Endothelial cell of umbilical vein (primary cell): ENCODE results near the gene UVRAG. TPM values are rescaled to one million over a fixed set of nuclear protein-coding genes. Genes with fewer than 3 reads are reported as not detected.

ENCODE experiments used
- BruUV-seq: library from RNA; stranded (reverse); fragments of 400-500 nt; replicated peaks from 2 replicates; lab custom pipeline; 2021; lab: Mats Ljungman, UMichigan
- CTCF ChIA-PET: fragments of 300-600, 350-600 bp; sonication (Branson Sonifier 250); formaldehyde crosslinking; loops from one replicate; lab custom pipeline; 2021; ENCODE audit warnings: antibody characterized with exemption, inconsistent platforms; lab: Charles Lee
- POLR2A ChIA-PET: fragments of 300-600, 350-600 bp; sonication (Branson Sonifier 250); formaldehyde crosslinking; loops from one replicate; lab custom pipeline; 2021; ENCODE audit warnings: antibody characterized with exemption, inconsistent platforms; lab: Charles Lee
- DNase-seq: peaks from one replicate; pipeline ENCODE4 v3.0.0-alpha.2; 2011; ENCODE audit warnings: low read depth, low spot score
- FAIRE-seq: peaks from 2 replicates; lab custom pipeline; 2011; peaks lifted over from hg19 to GRCh38; lab: Jason Lieb, UNC
- H2AFZ ChIP-seq: 2 replicates; pipeline ENCODE4 v1.6.0; 2012; ENCODE audit warnings: low read depth, low read length, control low read depth, inconsistent platforms
- H3K27ac ChIP-seq: 2 replicates; pipeline ENCODE4 v1.5.1; 2011; ENCODE audit warnings: low read depth, mild to moderate bottlenecking, control low read depth, low read length, moderate library complexity; ENCODE audit not compliant: insufficient read depth
- H3K27me3 ChIP-seq, 2 experiments: 2 replicates each; pipeline versions ENCODE4 v1.6.0 to v1.6.1; 2011; ENCODE audit warnings: low read length in 2 of 2, mixed read lengths in 1 of 2; ENCODE audit not compliant: control insufficient read depth in 2 of 2, insufficient read depth in 2 of 2
- H3K36me3 ChIP-seq, 2 experiments: 2 replicates in 1 of 2; 3 replicates in 1 of 2; pipeline ENCODE4 v1.5.1; 2011; ENCODE audit warnings: low read length in 2 of 2, mild to moderate bottlenecking in 1 of 2, moderate library complexity in 1 of 2; ENCODE audit not compliant: control insufficient read depth in 2 of 2, insufficient read depth in 2 of 2; ENCODE audit errors: extremely low read depth in 1 of 2
- H3K4me1 ChIP-seq: 3 replicates; pipeline ENCODE4 v1.5.1; 2011; ENCODE audit warnings: mild to moderate bottlenecking, low read length; ENCODE audit not compliant: control insufficient read depth, insufficient read depth; ENCODE audit errors: extremely low read depth
- H3K4me2 ChIP-seq: 2 replicates; pipeline ENCODE4 v1.6.1; 2011; ENCODE audit warnings: low read length, control low read depth, mixed read lengths; ENCODE audit not compliant: insufficient read depth
- H3K4me3 ChIP-seq, 3 experiments: fragments of 200-600 bp in 1 of 3; sonication (generic), shearing (Covaris generic) in 1 of 3; replicated peaks in 1 of 3; 2 replicates each; pipeline ENCODE4 v1.5.1; 2011 to 2016; ENCODE audit warnings: control low read depth in 3 of 3, low read length in 3 of 3, mild to moderate bottlenecking in 2 of 3, inconsistent platforms in 1 of 3, low read depth in 1 of 3, moderate library complexity in 1 of 3; ENCODE audit not compliant: insufficient read depth in 1 of 3
- H3K79me2 ChIP-seq: 2 replicates; pipeline ENCODE4 v1.6.0; 2012; ENCODE audit warnings: low read length, inconsistent platforms; ENCODE audit not compliant: control insufficient read depth, insufficient read depth
- H3K9ac ChIP-seq: replicated peaks from 2 replicates; pipeline ENCODE3; 2011; ENCODE audit warnings: low read length, control low read depth; ENCODE audit not compliant: insufficient read depth; ENCODE audit errors: extremely low read depth
- H3K9me1 ChIP-seq: replicated peaks from 3 replicates; pipeline ENCODE4 v1.6.0; 2011; ENCODE audit warnings: mild to moderate bottlenecking, low read length; ENCODE audit not compliant: control insufficient read depth, insufficient read depth; ENCODE audit errors: extremely low read depth
- H3K9me3 ChIP-seq: replicated peaks from 2 replicates; pipeline ENCODE4 v1.5.1; 2012; ENCODE audit warnings: low read length, inconsistent platforms; ENCODE audit not compliant: control insufficient read depth, insufficient read depth
- H4K20me1 ChIP-seq: replicated peaks from 2 replicates; pipeline ENCODE3; 2011; ENCODE audit warnings: mild to moderate bottlenecking, low read length; ENCODE audit not compliant: control insufficient read depth, insufficient read depth; ENCODE audit errors: extremely low read depth
- CTCF ChIP-seq, 2 donors: IDR thresholded peaks; 1 replicate in 1 of 2; 2 replicates in 1 of 2; pipeline ENCODE4 v1.5.1; 2011; ENCODE audit warnings: low read length in 2 of 2, mild to moderate bottlenecking in 2 of 2, moderate library complexity in 2 of 2, control low read depth in 1 of 2, inconsistent platforms in 1 of 2, low read depth in 1 of 2; ENCODE audit not compliant: insufficient read depth in 1 of 2; ENCODE audit errors: extremely low read depth in 1 of 2
- EZH2 ChIP-seq: IDR thresholded peaks from 2 replicates; pipeline ENCODE4 v1.6.1; 2012; ENCODE audit warnings: borderline replicate concordance, low read depth, mild to moderate bottlenecking, moderate library complexity, low read length, inconsistent platforms; ENCODE audit not compliant: severe bottlenecking
- FOS ChIP-seq: IDR thresholded peaks from 2 replicates; pipeline ENCODE4 v1.6.1; 2011; ENCODE audit warnings: mild to moderate bottlenecking, low read length, moderate library complexity, borderline replicate concordance; ENCODE audit not compliant: insufficient read depth
- GATA2 ChIP-seq: IDR thresholded peaks from 2 replicates; pipeline ENCODE4 v1.7.0; 2011; ENCODE audit warnings: low read depth, mild to moderate bottlenecking, moderate library complexity, mixed read lengths, low read length; ENCODE audit not compliant: insufficient read length, insufficient read depth
- JUN ChIP-seq: IDR thresholded peaks from 2 replicates; pipeline ENCODE4 v1.6.1; 2011; ENCODE audit warnings: borderline replicate concordance, low read depth; ENCODE audit not compliant: insufficient read length, insufficient read depth
- MAX ChIP-seq: IDR thresholded peaks from 2 replicates; pipeline ENCODE4 v1.6.1; 2011; ENCODE audit not compliant: insufficient read depth, insufficient read length
- MYC ChIP-seq: IDR thresholded peaks from one replicate; pipeline ENCODE4 v1.6.1; 2011; ENCODE audit warnings: mild to moderate bottlenecking, low read depth, low read length
- POLR2A ChIP-seq: IDR thresholded peaks from 2 replicates; pipeline ENCODE4 v1.6.1; 2012; ENCODE audit warnings: low read depth, mild to moderate bottlenecking, control low read depth, low read length
- POLR2AphosphoS5 ChIP-seq: IDR thresholded peaks from 2 replicates; pipeline ENCODE4 v1.6.1; 2012; ENCODE audit warnings: low read depth, mild to moderate bottlenecking, control low read depth, low read length, moderate library complexity; ENCODE audit not compliant: insufficient read depth
- dilution Hi-C: fragments of 300-500 bp; cut with MboI; formaldehyde crosslinking; loops from one replicate; pipeline ENCODE4 v1.15.0; 2019; ENCODE audit warnings: low sequenced_read_pairs; ENCODE audit not compliant: extremely low pct_ligation_motif_present
- intact Hi-C: fragments of 100-400 bp; cut with micrococcal nuclease; formaldehyde crosslinking; loops from one replicate; pipeline ENCODE4 v1.10.0; 2022
- polyA plus RNA-seq, 4 experiments: library from polyadenylated mRNA; depleted of rRNA in 3 of 4; stranded (reverse) in 3 of 4; unstranded in 1 of 4; fragments of >200 nt; gene quantifications; 2 replicates each; pipeline versions ENCODE4 v1.2.1 to v1.2.3, GENCODE V29; 2011 to 2012; ENCODE audit warnings: missing spikeins in 1 of 4
- total RNA-seq: library from RNA; stranded (reverse); gene quantifications from 2 replicates; pipeline ENCODE4 v1.2.3, GENCODE V29; 2021

UVRAG gene
- total and polyA plus RNA-seq, 2 donors (not counting 3 experiments of a cell fraction or from before 2014, with no cell fraction given), result 21.2 to 65.6 TPM

GRCh38 chr11:76096552-76096951 lies 281.5 kb downstream of the UVRAG start:
- Histone ChIP-seq H2AFZ (no peak overlapping the region), H3K4me1 (no peaks in the 10 kb centered on the region), H3K4me2 (no peak overlapping the region), H3K9me3 (no peaks in the 10 kb centered on the region), H3K79me2 (peaks cover 6% of the 10 kb centered on the region), H3K9ac (no peak overlapping the region), H3K4me3 (no peak overlapping the region), H4K20me1 (no peaks in the 10 kb centered on the region), H3K36me3 (peaks cover 0 to 3% of the 10 kb centered on the region in 2 experiments), H3K9me1 (no peaks in the 10 kb centered on the region), H3K27me3 (no peaks in the 10 kb centered on the region), H3K27ac (no peak overlapping the region)
- FAIRE-seq (no peak), DNase-seq (no peak)
- no TSS peak for BruUV-seq
- no peak for TF ChIP-seq GATA2
- TF ChIP-seq MYC, result no peak
- no peak for TF ChIP-seq POLR2AphosphoS5
- no peak for TF ChIP-seq POLR2A
- intact Hi-C loops, result no loop called here
- CTCF ChIA-PET, result interaction anchor here (1.0 to 1.1 kb wide), 3 partner anchors 13 to 54 kb away, joined by 3 read pairs; no protein-coding TSS in a partner anchor
- POLR2A ChIA-PET, result no interaction called here
- dilution Hi-C loops, result no loop called here

- CTCF ChIA-PET, result interaction anchor here (0.7 to 2.0 kb wide), 6 partner anchors 16 to 105 kb away, joined by 3 to 6 read pairs (median 4); no protein-coding TSS in a partner anchor
- dilution Hi-C loops, result no loop called here
- FAIRE-seq, result no peak
Observed at GRCh38 chr11:76102802-76103201, 287.8 kb downstream of the UVRAG start.

More at GRCh38 chr11:76102802-76103201, 287.8 kb downstream of the UVRAG start:
- no peaks in the 10 kb centered on the region for H4K20me1 ChIP-seq
- no peak for TF ChIP-seq EZH2
- TF ChIP-seq POLR2AphosphoS5, result no peak
- TF ChIP-seq JUN, result no peak
- no peak for TF ChIP-seq MYC
- TF ChIP-seq POLR2A, result no peak
- TF ChIP-seq CTCF (IDR thresholded peaks at IDR 0.05; ENCODE audit: extremely low read depth in 1 of 2, insufficient read depth in 1 of 2, low read depth in 1 of 2, low read length in 2 of 2), result no peak
- TF ChIP-seq MAX, result no peak
- TF ChIP-seq FOS, result no peak
- no peak for TF ChIP-seq GATA2
- H3K9ac ChIP-seq, result no peak overlapping the region
- H2AFZ ChIP-seq, result no peak overlapping the region
- DNase-seq, result peak; percentile 60
- no peaks in the 10 kb centered on the region for H3K36me3 ChIP-seq
- H3K4me1 ChIP-seq, result peaks cover 12% of the 10 kb centered on the region
- H3K4me2 ChIP-seq, result no peak overlapping the region
- H3K27ac ChIP-seq, result no peak overlapping the region
- peaks cover 8% of the 10 kb centered on the region for H3K79me2 ChIP-seq
- intact Hi-C loops, result no loop called here
- H3K4me3 ChIP-seq, result no peak overlapping the region
- POLR2A ChIA-PET, result no interaction called here
- no peaks in the 10 kb centered on the region for H3K9me1 ChIP-seq
- no TSS peak for BruUV-seq
- H3K9me3 ChIP-seq, result no peaks in the 10 kb centered on the region
- H3K27me3 ChIP-seq, result no peaks in the 10 kb centered on the region
